Stimulated activated CD8-positive, alpha-beta memory T cell treated with anti-CD3 and anti-CD28 coated beads, Interleukin-4, amount 100 ng/mL, for 1 hour (primary cell): ENCODE data around the gene BIRC3.
"Not testable (repeated sequence)": the region's sequence is repeated elsewhere in the genome, so short reads cannot be mapped to it uniquely, and the experiment has no call there.

ENCODE experiments used
- DNase-seq, 2 donors: peaks; one replicate each; pipeline ENCODE4 v3.0.0-alpha.2; 2020; ENCODE audit warnings: low read depth in 2 of 2, low spot score in 1 of 2

BIRC3 gene

GRCh38 chr11:102367364-102367763, 50.1 kb downstream of the BIRC3 start:
- no peak for DNase-seq

- DNase-seq: no peak
Observed at GRCh38 chr11:102368472-102368871, 51.2 kb downstream of the BIRC3 start.

GRCh38 chr11:102374633-102375424, 57.5 kb downstream of the BIRC3 start:
- not testable (repeated sequence) for DNase-seq

- no peak for DNase-seq
Observed at GRCh38 chr11:102375720-102376399, 58.6 kb downstream of the BIRC3 start.

GRCh38 chr11:102377891-102378290, 60.6 kb downstream of the BIRC3 start:
- no peak for DNase-seq

- no peak for DNase-seq
Observed at GRCh38 chr11:102378818-102379217, 61.5 kb downstream of the BIRC3 start.

- no peak for DNase-seq
Observed at GRCh38 chr11:102382384-102382783, 65.1 kb downstream of the BIRC3 start.

- no peak for DNase-seq
Observed at GRCh38 chr11:102383839-102384238, 66.6 kb downstream of the BIRC3 start.

GRCh38 chr11:102384419-102385079, 67.3 kb downstream of the BIRC3 start:
- no peak for DNase-seq

GRCh38 chr11:102385085-102386007, 68.1 kb downstream of the BIRC3 start:
- no peak for DNase-seq

GRCh38 chr11:102386136-102386734, 69.0 kb downstream of the BIRC3 start:
- DNase-seq: no peak

- DNase-seq: no peak
Observed at GRCh38 chr11:102387043-102387781, 69.9 kb downstream of the BIRC3 start.
